Mucosa of stomach (tissue), 1 donor: Measurements from ENCODE around the gene MCEE.

Source experiments
- H3K27me3 ChIP-seq: one replicate; pipeline ENCODE4 v1.7.0; 2013; ENCODE audit warnings: mild to moderate bottlenecking, low read length; ENCODE audit not compliant: control insufficient read depth, insufficient read depth
- H3K36me3 ChIP-seq: one replicate; pipeline ENCODE4 v1.7.0; 2013; ENCODE audit warnings: low read length; ENCODE audit not compliant: control insufficient read depth, insufficient read depth
- H3K4me1 ChIP-seq: one replicate; pipeline ENCODE4 v1.7.0; 2013; ENCODE audit warnings: mild to moderate bottlenecking, low read length; ENCODE audit not compliant: control insufficient read depth, insufficient read depth
- H3K4me3 ChIP-seq: one replicate; pipeline ENCODE4 v1.7.0; 2013; ENCODE audit warnings: low read length
- H3K9ac ChIP-seq: one replicate; pipeline ENCODE4 v1.7.0; 2013; ENCODE audit warnings: mild to moderate bottlenecking, low read length, moderate library complexity
- H3K9me3 ChIP-seq: one replicate; pipeline ENCODE4 v1.7.0; 2013; ENCODE audit warnings: mild to moderate bottlenecking, low read length, moderate library complexity; ENCODE audit not compliant: control insufficient read depth
- donor health status: Pancreatic carcinoma.

MCEE gene

DNA sequence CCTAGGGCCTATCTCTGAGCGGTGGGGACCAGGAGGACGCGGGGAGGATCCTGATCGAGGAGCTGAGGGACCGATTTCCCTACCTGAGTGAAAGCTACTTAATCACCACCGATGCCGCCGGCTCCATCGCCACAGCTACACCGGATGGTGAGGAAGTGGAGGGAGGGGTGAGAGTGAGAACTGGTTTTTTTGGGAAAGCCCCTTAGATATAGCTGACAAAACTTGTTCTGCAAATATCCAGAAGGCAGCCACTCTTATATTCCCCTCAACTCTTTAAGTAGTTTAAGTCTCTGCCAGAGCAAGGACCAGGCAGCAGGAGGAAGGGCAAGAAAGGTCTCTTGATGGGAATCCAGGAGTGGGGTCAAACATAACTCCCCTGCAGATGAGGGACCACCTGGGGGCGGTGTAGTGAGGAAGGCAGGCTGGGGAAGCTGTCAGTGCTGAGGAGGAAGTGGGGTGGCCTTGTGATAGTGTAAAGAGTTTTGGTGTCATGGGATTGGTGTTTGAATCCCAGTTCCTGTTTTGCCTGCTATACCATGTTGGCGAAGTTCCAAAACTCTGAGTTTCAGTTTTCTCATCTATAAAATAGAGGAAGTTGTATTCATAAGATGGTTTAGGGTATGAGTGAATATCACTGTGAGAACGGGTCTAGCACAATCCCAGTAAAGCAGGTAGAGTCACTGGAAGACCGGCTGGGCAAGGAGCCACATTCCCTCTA is 58.2 kb downstream of the MCEE start:
- Histone ChIP-seq H3K36me3 (no peaks in the 10 kb centered on the region), H3K9ac (no peak overlapping the region), H3K4me3 (no peak overlapping the region), H3K4me1 (peaks cover 24% of the 10 kb centered on the region), H3K27me3 (no peaks in the 10 kb centered on the region), H3K9me3 (no peaks in the 10 kb centered on the region)

DNA sequence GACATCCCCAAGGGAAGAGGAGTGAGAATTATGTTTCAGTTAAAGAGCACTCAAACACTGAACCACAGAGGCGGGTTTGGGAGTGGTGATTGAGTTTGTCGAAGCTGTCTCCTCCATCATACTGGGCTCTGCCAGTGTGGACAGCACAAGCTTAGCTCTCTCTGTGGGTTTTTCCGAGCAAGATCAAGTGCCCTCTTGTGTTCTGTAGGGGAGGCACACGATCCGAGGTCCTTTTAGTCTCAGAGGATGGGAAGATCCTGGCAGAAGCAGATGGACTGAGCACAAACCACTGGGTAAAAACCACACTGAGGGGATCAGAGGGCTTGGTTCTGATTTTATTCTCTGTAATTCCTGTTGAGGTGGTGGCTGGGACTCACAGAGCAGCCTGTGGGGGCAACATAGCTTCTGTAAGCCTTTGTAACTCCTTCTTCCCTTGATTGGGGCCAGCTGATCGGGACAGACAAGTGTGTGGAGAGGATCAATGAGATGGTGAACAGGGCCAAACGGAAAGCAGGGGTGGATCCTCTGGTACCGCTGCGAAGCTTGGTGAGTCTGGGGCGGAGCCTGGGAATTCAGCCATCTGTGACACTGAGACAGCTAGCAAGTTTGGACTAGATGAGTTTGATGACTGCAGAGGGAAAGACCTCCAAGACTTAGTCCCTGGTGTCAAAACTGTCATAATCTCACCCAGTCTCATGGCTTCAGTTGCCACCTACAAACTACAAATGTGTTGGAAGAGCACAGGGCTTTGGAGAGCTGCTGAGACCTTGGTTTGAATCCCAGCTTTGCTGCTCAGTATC is 59.5 kb downstream of the MCEE start:
- H3K4me3 ChIP-seq, result no peak overlapping the region
- H3K36me3 ChIP-seq, result no peaks in the 10 kb centered on the region
- no peaks in the 10 kb centered on the region for H3K9me3 ChIP-seq
- no peak overlapping the region for H3K9ac ChIP-seq
- peaks cover 24% of the 10 kb centered on the region for H3K4me1 ChIP-seq
- no peaks in the 10 kb centered on the region for H3K27me3 ChIP-seq

DNA sequence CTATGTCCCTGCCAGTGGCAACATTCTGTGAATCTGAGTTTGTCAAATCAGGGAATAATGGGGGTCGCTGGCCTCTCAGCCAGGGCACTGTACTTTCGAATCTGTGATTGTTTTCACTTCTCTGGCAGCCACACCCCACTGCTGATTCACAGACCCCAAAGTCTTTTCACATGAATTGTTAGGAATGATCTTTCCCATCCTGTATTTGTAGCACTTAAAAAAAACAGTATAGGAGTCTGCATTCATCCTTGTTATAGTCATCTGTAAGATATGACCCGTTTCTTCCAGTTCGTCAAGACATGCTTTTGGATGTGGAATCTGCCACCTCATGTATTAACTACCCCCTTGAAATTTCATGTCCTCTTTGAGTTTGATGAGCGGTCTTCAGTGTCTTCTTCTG is 60.7 kb downstream of the MCEE start:
- peaks cover 24% of the 10 kb centered on the region for H3K4me1 ChIP-seq
- peak overlapping the region; percentile 93 for H3K4me3 ChIP-seq
- no peaks in the 10 kb centered on the region for H3K9me3 ChIP-seq
- no peaks in the 10 kb centered on the region for H3K36me3 ChIP-seq
- no peaks in the 10 kb centered on the region for H3K27me3 ChIP-seq
- H3K9ac ChIP-seq, result peak overlapping the region; percentile 95

DNA sequence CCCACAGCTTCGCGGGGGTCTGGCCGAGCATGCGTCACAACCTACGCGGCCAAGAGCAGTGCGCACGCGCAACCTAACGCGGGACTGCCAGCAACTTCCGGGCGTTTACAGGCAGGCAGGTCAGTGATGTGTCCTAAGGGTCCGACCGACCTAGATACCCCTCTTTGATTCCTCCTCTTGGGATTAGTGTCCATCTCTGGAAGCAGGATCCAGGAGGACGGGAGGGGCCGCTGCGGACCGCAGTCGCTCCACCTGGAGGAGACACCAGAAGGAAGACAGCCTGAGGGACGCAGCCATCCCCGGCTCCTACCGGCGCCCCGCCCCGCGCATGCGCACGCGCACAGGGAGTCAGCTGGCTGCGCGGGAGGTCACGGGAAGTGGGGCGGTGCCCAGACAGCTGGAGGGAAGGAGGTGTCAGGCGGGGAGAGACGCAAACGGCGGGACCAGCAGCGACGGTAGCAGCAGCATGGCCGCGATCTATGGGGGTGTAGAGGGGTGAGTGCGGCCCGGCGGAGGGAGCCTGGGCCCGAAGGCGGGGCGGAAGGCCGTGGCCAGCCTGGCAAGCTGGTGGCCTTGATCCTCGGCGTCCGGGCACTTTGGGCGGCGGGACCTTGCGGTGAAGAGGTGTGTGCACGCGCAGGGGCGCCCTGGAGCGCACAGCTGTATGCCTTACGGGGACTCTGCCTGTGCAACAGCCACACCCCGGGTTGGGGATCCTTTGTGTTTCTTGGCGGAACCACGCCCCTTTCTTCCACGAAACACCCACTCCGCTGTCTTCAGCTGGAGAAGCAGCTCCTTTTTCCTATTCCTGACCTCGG is 61.6 kb downstream of the MCEE start, which contains the start of gene NAGK:
Gene NAGK (plus strand): TSS at position 431 of the 818 bp plus-strand sequence. CDS start 36 bp downstream, at position 467.
- H3K4me3 ChIP-seq, result peak within 1 kb of the TSS; percentile 93
- H3K36me3 ChIP-seq, result no peaks in the 10 kb centered on the region
- peaks cover 24% of the 10 kb centered on the region for H3K4me1 ChIP-seq
- H3K27me3 ChIP-seq, result no peaks in the 10 kb centered on the region
- H3K9me3 ChIP-seq, result no peaks in the 10 kb centered on the region
- peak within 1 kb of the TSS; percentile 95 for H3K9ac ChIP-seq

DNA sequence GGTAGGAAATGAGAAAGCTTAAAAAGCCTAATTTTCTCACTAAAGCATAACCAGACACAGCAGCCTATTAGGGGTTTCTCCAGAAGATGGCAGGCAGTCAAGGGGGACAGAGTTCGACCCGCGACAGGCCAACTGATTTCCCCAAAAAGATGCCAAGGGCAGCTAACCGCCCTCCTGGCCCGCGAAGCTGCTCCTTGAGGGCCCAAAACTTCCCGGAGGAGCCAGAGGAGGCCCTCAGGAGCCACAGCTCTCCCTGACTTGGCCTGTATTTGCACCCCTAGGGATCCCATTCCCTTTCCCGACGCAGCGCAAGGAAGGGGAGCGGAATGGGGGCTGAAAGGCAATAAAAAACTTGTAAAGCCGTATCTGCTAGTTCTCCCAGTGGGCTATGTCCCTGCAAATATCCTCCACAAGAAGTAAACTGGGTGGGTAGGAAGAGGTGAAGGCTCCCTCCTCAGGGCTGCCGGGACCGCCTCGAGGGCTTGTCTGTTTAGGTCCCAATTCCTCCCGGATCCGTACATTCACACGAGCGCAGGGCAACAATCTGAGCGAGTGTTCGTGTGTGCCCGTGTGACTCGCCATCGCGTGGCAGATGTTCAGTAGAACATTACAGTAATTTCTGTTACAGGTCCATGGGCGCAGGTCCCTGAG is 62.3 kb downstream of the MCEE start:
- Histone ChIP-seq H3K9ac (peak overlapping the region; percentile 95), H3K9me3 (no peaks in the 10 kb centered on the region), H3K36me3 (no peaks in the 10 kb centered on the region), H3K4me3 (peak overlapping the region; percentile 93), H3K4me1 (peaks cover 24% of the 10 kb centered on the region), H3K27me3 (no peaks in the 10 kb centered on the region)

DNA sequence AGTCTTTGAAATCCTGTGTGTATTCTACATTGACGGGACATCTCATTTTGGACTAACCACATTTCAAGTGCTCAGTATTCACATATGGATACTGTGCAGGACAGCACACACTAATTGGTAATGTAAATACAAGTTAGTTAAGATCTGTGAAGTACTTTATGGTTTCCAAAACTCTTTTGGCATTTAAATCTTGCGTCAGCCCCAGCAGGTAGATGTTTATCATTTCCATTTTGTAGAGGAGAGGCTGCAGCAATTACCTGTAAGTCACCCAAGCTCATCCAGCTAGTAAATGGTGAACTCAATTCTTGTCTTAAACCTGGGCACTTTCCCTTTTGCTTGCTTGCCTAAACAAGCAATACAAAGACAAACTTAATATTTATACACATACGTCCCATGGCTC is 63.2 kb downstream of the MCEE start:
- Histone ChIP-seq H3K4me1 (peaks cover 24% of the 10 kb centered on the region), H3K9ac (no peak overlapping the region), H3K9me3 (no peaks in the 10 kb centered on the region), H3K36me3 (no peaks in the 10 kb centered on the region), H3K4me3 (no peak overlapping the region), H3K27me3 (no peaks in the 10 kb centered on the region)

DNA sequence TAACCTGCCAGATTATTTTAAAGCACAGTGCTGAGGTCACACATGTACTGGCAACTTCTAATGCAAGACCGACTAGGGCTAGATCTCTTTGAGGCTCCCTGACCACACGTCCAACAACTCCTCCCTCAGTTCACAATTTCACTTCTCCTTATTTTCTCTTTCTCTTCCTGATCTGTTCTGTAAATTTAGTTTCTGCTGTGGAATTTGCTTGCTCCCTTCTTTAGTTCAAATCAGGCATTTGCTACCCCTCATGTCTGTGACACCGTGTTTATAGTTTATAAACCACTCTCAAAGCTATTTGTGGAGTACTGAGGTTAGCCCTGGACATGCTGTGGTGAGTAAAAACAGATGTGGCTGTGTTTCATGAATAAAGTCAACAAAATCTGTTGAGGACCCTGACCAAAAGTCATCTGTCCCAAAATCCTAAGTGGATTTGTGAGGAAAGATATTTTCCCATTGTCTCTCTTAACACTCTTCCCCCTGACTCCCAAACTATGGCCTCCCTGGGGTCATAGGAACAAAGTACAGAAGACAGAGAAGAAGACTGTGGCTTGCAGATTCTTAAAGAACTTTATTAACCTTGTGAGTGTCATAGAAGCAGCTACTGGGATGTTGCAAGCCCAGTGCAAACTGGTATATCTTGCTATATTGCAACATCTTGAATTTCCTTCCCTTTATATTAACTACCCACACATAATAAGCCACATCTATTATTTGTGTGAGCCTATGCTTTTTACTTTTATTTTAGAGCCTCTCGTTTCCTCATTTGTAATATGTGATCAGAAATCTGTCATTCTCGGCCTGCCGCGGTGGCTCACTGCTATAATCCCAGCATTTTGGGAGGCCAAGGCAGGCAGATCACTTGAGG is 65.0 kb downstream of the MCEE start:
- no peak overlapping the region for H3K9ac ChIP-seq
- peaks cover 15% of the 10 kb centered on the region for H3K4me1 ChIP-seq
- H3K9me3 ChIP-seq, result no peaks in the 10 kb centered on the region
- H3K27me3 ChIP-seq, result no peaks in the 10 kb centered on the region
- no peaks in the 10 kb centered on the region for H3K36me3 ChIP-seq
- H3K4me3 ChIP-seq, result no peak overlapping the region

DNA sequence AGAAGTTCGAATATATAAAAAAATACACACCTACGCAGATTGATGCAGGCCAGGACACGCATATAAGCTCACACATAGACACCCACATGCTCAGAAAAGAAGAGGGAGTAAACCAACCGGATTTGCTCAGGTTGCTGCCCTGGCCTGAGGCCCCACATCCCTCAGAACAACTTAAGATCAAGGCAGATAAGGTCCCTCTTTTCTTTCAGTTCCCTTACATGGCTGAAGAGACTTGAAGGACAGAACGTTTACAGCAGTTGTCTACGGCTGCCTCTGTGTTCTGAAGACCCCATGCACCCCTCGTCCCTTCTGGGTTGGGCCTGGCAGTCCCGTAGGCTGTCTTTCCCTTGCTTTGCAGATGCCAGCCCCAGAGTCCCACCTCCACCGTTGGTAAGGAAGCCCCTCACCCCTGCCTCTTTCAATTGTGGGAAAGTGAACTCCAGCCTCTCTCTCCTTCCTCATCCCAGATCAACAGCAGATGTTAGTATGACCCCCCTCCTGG is 65.9 kb downstream of the MCEE start:
- Histone ChIP-seq H3K9me3 (no peaks in the 10 kb centered on the region), H3K9ac (no peak overlapping the region), H3K4me1 (peaks cover 7% of the 10 kb centered on the region), H3K4me3 (no peak overlapping the region), H3K36me3 (no peaks in the 10 kb centered on the region), H3K27me3 (no peaks in the 10 kb centered on the region)

DNA sequence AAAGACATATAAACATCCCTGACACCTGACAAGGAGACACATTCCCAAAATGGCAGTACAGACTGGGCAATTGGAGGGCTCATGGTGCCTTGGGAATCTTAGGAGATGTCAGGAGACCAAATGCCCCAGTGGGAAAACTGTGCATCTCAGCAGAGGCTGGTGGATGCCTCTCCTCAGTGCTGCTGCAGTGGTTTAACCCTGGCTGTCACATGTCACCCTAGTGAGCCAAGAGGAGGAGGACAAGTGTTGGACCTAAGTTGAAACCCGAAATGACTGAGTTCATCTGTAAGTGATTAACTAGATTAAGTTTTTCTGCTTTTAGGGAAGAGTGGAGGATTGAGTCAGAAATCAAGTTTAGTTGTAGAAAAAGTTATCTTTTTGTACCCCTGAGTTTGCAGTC is 66.8 kb downstream of the MCEE start:
- Histone ChIP-seq H3K27me3 (no peaks in the 10 kb centered on the region), H3K36me3 (no peaks in the 10 kb centered on the region), H3K9ac (no peak overlapping the region), H3K9me3 (no peaks in the 10 kb centered on the region), H3K4me3 (no peak overlapping the region), H3K4me1 (peaks cover 5% of the 10 kb centered on the region)

DNA sequence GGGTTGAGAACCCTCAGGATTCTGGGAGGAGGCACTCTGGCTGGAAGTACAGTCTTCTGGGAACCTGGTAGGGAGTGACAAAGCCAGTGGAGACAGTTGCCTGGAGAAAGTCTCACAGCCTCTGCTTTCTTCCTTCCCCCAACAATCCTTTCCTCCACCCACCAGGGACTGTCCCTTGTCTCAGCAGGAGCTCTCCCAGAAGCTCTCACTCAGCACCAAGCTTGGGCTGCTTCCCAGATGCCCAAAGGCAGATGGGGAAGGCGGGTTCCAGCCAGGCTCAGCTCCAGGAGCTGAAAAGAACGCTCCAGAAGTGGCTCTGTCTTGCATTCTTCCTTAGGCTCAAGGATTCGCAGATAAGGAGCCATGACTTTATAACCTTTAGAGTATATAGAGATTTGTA is 69.2 kb downstream of the MCEE start:
- Histone ChIP-seq H3K27me3 (no peaks in the 10 kb centered on the region), H3K4me3 (no peak overlapping the region), H3K9me3 (no peaks in the 10 kb centered on the region), H3K9ac (no peak overlapping the region), H3K4me1 (no peaks in the 10 kb centered on the region), H3K36me3 (no peaks in the 10 kb centered on the region)

DNA sequence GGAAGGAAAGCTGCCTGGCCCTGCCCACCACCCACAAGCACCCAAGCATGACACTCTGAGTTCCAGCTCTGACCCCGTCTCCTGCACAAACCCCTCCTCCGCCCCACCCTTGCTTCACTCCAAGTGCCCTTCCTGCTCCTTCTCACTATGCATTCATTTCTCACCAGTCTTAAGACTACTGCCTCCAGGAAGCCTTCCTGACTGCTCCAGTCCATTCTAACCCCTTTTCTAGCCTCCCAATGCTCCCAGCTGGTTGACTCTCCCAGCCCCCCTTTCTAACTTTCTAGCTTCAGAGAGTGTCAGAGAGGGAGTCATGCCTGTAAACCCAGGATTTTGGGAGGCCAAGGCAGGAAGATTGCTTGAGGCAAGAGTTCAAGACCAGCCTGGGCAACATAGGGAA is 69.8 kb downstream of the MCEE start:
- Histone ChIP-seq H3K4me3 (no peak overlapping the region), H3K4me1 (no peaks in the 10 kb centered on the region), H3K9ac (no peak overlapping the region), H3K9me3 (no peaks in the 10 kb centered on the region), H3K27me3 (no peaks in the 10 kb centered on the region), H3K36me3 (no peaks in the 10 kb centered on the region)
